GM20431 (cell line): ENCODE data around the gene IKBIP.
"Not testable (repeated sequence)": the region's sequence is repeated elsewhere in the genome, so short reads cannot be mapped to it uniquely, and the experiment has no call there.

ENCODE experiments used
- in situ Hi-C: fragments of 300-500 bp; cut with MseI, MboI; formaldehyde crosslinking; loops from one replicate; pipeline ENCODE4 v1.15.0; 2020; ENCODE audit warnings: low sequenced_read_pairs; ENCODE audit not compliant: unreplicated experiment

The IKBIP gene

GRCh38 chr12:98639491-98639890, 5.1 kb downstream of the IKBIP start:
- in situ Hi-C loops = no loop called here

GRCh38 chr12:98638009-98638408, 6.6 kb downstream of the IKBIP start:
- in situ Hi-C loops = no loop called here

- in situ Hi-C loops = no loop called here
Observed at GRCh38 chr12:98637068-98637467, 7.5 kb downstream of the IKBIP start.

- in situ Hi-C loops = no loop called here
Observed at GRCh38 chr12:98635657-98636323, 8.8 kb downstream of the IKBIP start.

GRCh38 chr12:98618952-98619351, 25.6 kb downstream of the IKBIP start:
- in situ Hi-C loops = no loop called here

GRCh38 chr12:98612696-98613334, 31.8 kb downstream of the IKBIP start:
- in situ Hi-C loops = no loop called here

GRCh38 chr12:98610596-98610995, 34.0 kb downstream of the IKBIP start:
- in situ Hi-C loops = no loop called here

- in situ Hi-C loops = no loop called here
Observed at GRCh38 chr12:98606359-98606988, 38.1 kb downstream of the IKBIP start.

GRCh38 chr12:98601924-98602323, 42.7 kb downstream of the IKBIP start:
- in situ Hi-C loops = no loop called here

- in situ Hi-C loops = not testable (repeated sequence)
Observed at GRCh38 chr12:98597313-98597712, 47.3 kb downstream of the IKBIP start.

GRCh38 chr12:98595243-98595988, 49.2 kb downstream of the IKBIP start:
- in situ Hi-C loops = no loop called here

GRCh38 chr12:98594050-98594835, 50.3 kb downstream of the IKBIP start:
- in situ Hi-C loops = no loop called here

GRCh38 chr12:98593351-98594049, 51.1 kb downstream of the IKBIP start, which contains the start of gene SLC25A3:
SLC25A3 (plus strand) TSS chr12:98593686; CDS start chr12:98593979, 293 bp downstream.
- in situ Hi-C loops = no loop called here

- in situ Hi-C loops = no loop called here
Observed at GRCh38 chr12:98592825-98593322, 51.7 kb downstream of the IKBIP start.

- in situ Hi-C loops = no loop called here
Observed at GRCh38 chr12:98591209-98591608, 53.4 kb downstream of the IKBIP start.

GRCh38 chr12:98587084-98587483, 57.5 kb downstream of the IKBIP start:
- in situ Hi-C loops = no loop called here

GRCh38 chr12:98582093-98582492, 62.5 kb downstream of the IKBIP start:
- in situ Hi-C loops = no loop called here

GRCh38 chr12:98581101-98581500, 63.5 kb downstream of the IKBIP start:
- in situ Hi-C loops = no loop called here

GRCh38 chr12:98580695-98581094, 63.9 kb downstream of the IKBIP start:
- in situ Hi-C loops = no loop called here
